Activated T-cell treated with anti-CD3 and anti-CD28 coated beads, Interleukin-2, amount 50 U/mL, for 24 hours (primary cell): ENCODE data around the gene KATNAL2.
A peak's percentile ranks its signal among the peaks of the same experiment; 100 is the strongest.

Experiments
- DNase-seq: peaks from one replicate; pipeline ENCODE4 v3.0.0-alpha.2; 2020
- H3K27ac Mint-ChIP-seq: 2 replicates; pipeline ENCODE4 v1.8.0; 2020; ENCODE audit warnings: mild to moderate bottlenecking, mixed read lengths
- H3K27me3 Mint-ChIP-seq: 2 replicates; pipeline ENCODE4 v1.8.0; 2020; ENCODE audit warnings: mixed read lengths
- H3K36me3 Mint-ChIP-seq: 2 replicates; pipeline ENCODE4 v1.8.0; 2020; ENCODE audit warnings: low read depth, mixed read lengths
- H3K4me1 Mint-ChIP-seq: 2 replicates; pipeline ENCODE4 v1.8.0; 2020; ENCODE audit warnings: low read depth, mixed read lengths
- H3K4me3 Mint-ChIP-seq: 2 replicates; pipeline ENCODE4 v1.8.0; 2020; ENCODE audit warnings: mild to moderate bottlenecking, moderate library complexity, mixed read lengths
- H3K9me3 Mint-ChIP-seq: 2 replicates; pipeline ENCODE4 v1.8.0; 2020; ENCODE audit warnings: mixed read lengths

The KATNAL2 gene, protein sequence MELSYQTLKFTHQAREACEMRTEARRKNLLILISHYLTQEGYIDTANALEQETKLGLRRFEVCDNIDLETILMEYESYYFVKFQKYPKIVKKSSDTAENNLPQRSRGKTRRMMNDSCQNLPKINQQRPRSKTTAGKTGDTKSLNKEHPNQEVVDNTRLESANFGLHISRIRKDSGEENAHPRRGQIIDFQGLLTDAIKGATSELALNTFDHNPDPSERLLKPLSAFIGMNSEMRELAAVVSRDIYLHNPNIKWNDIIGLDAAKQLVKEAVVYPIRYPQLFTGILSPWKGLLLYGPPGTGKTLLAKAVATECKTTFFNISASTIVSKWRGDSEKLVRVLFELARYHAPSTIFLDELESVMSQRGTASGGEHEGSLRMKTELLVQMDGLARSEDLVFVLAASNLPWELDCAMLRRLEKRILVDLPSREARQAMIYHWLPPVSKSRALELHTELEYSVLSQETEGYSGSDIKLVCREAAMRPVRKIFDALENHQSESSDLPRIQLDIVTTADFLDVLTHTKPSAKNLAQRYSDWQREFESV

DNA sequence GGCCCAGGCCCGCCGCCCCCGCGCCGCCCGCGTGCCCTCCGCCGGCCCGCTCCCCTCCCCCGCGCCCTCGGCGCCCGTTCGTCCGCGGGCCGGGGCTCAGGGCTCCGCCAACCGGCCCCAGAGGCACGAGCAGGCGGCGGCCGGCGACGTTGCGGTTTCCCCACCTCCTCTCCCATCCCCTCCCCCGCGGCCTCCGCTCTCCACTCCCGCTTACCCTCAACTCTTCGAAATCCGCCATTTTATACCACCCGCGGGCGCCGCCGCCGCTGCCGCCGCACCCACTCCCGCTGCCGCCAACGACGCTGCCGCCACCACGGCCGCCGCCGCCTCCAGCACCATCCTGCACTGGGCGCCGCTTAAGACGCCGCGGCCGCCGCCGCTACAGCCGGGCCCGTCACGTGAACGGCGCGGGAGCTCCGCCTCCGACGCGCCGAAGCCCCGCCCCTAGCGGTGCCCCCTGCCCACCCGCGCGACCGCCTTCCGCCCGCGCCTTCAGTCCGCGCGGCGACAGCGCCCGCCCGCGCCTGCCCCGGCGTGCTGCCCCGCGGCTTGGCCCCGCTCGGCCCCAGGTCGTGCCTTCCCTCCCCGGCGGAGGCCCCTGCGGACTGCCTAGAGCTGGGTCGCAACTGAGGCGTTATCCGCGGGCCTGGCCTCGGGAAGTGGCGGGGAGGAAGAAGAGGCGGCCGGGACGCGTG is at the start of gene KATNAL2, which contains the start of gene PIAS2:
Gene KATNAL2 (plus strand): TSS at position 495 of the 695 bp plus-strand sequence. CDS start 29,271 bp downstream, outside the sequence.
Gene PIAS2 (minus strand): TSS at position 400 of the 695 bp plus-strand sequence. CDS start 162 bp downstream, at position 238.
- DNase-seq = peak; percentile 87
- Mint-ChIP-seq H3K36me3 (peaks cover 6% of the 10 kb centered on the region), H3K4me3 (peak within 1 kb of the TSS; percentile 90), H3K9me3 (peaks cover 2% of the 10 kb centered on the region), H3K4me1 (peaks cover 53% of the 10 kb centered on the region), H3K27ac (peak within 1 kb of the TSS; percentile 93), H3K27me3 (no peaks in the 10 kb centered on the region)

DNA sequence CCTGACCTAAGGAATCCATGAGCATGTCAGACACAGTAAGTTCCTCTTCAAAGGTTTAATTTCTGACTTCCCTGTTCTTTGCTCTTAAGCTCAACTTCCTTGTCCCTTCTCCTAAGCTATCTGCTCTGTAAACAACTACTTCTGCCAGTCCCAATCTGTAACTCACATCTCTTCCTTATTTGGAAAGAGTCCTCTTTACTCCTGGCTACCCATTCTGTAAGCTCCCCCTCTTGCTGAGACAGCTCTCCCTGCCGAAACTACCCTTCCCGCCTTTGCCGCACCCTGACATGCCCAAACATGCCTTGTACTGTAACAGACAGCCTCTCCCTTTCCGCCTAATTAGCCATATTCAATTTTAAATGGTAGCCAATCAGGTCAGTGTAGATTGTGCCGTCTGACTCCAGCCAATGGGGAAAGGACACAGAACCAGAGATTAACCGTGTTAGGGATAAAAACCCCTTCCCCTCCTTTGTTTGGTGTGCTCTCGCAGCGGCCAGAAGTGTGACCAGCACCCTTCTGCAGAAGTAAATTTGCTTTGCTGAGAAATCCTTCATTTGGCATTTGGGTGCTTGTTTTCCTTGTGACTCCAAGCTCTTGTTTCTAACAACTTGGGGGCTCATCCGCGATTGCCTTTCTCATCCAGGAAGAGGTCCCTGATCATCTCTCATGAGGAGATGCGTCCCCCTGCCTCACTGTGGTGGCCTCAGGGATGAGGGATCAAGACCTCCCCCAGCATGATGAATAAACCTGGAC is 49.1 kb upstream of the KATNAL2 start:
- Mint-ChIP-seq H3K27me3 (no peaks in the 10 kb centered on the region), H3K4me3 (no peak overlapping the region), H3K9me3 (peaks cover 31% of the 10 kb centered on the region), H3K36me3 (peaks cover 69% of the 10 kb centered on the region), H3K27ac (no peak overlapping the region), H3K4me1 (peaks cover 23% of the 10 kb centered on the region)
- no peak for DNase-seq

DNA sequence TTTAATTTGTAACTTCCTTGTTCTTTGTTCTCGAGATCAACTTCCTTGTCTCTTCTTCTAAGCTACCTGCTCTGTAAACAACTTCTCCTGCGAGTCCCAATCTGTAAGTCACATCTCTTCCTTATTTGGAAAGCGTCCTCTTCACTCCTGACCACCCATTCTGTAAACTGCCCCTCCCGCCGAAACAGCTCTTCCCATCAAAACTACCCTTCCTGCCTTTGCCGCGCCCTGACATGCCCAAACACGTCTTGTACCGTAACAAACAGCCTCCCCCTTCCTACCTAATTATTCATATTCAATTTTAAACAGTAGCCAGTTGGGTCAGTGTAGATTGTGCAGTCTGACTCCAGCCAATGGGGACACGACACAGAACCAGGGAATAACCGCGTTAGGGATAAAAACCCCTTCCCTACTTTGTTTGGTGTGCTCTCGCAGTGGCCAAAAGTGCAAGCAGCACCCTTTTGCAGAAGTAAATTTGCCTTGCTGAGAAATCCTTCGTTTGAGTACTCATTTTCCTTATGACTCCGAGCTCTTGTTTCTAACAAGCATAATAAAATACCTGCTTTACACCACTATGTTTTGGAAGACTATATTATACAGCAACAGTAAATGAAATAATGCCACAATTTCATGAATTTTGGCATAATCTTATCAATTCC is 39.9 kb upstream of the KATNAL2 start:
- H3K4me1 Mint-ChIP-seq = peaks cover 17% of the 10 kb centered on the region
- DNase-seq = no peak
- peaks cover 27% of the 10 kb centered on the region for H3K9me3 Mint-ChIP-seq
- peaks cover 91% of the 10 kb centered on the region for H3K36me3 Mint-ChIP-seq
- H3K27me3 Mint-ChIP-seq = no peaks in the 10 kb centered on the region
- H3K27ac Mint-ChIP-seq = no peak overlapping the region
- no peak overlapping the region for H3K4me3 Mint-ChIP-seq

DNA sequence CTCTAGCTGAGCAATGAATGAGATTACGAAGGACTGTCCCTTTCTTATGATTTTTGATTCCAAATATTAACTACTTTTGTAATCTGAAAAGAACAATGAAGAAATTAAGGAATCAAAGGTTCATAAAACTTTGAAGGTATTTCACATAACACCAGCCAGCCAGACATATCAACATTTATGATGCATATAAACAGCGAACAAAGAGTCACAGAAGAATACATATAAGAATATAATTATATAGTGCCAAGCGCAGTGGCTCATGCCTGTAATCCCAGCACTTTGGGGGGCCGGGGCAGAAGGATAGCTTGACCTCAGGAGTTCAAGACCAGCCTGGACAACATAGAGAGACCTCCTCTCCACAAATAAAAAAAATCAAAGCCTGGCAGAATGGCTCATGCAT is 34.2 kb upstream of the KATNAL2 start:
- Mint-ChIP-seq H3K4me3 (no peak overlapping the region), H3K27me3 (no peaks in the 10 kb centered on the region), H3K27ac (no peak overlapping the region), H3K36me3 (peaks cover 57% of the 10 kb centered on the region), H3K9me3 (peaks cover 11% of the 10 kb centered on the region), H3K4me1 (peaks cover 7% of the 10 kb centered on the region)
- no peak for DNase-seq

DNA sequence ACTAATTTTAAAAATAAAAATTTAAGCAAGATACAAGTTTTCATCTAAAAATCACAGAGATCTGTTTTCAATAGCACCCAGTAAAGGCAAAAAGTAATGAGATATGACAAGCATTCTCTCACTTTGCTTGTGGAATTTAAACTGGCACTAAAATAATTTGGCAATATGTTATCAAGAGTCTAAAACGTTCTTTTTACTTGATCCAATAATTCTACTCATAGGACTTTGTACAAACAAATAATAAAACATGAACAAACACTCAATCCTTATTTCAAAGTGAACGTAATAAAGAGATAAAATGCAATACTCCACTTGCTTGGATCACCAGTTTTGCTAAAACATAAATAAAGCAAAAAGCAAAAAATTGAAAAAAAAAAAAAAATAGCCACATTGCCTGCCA is 30.5 kb upstream of the KATNAL2 start:
- Mint-ChIP-seq H3K4me1 (peaks cover 26% of the 10 kb centered on the region), H3K4me3 (no peak overlapping the region), H3K27ac (no peak overlapping the region), H3K36me3 (peaks cover 57% of the 10 kb centered on the region), H3K9me3 (peaks cover 20% of the 10 kb centered on the region), H3K27me3 (no peaks in the 10 kb centered on the region)
- no peak for DNase-seq

DNA sequence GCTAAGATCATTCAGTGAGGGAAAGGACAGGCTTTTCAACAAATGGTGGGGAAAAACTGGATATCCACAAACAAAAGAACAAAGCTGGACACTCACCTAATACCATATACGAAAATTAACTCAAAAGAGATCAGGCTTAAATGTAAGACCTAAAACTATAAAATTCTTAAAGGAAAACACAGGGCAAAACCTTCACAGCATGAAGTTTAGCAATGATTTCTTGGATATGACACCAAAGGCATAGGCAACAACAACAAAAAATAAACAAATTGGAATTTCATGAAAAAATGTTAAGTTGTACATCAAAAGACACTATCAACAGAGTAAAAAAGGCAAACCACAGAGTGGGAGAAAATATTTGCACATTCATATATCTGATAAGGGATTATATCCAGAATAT is 28.4 kb upstream of the KATNAL2 start:
- no peak for DNase-seq
- no peak overlapping the region for H3K27ac Mint-ChIP-seq
- peaks cover 59% of the 10 kb centered on the region for H3K36me3 Mint-ChIP-seq
- peaks cover 20% of the 10 kb centered on the region for H3K9me3 Mint-ChIP-seq
- peaks cover 43% of the 10 kb centered on the region for H3K4me1 Mint-ChIP-seq
- H3K27me3 Mint-ChIP-seq = no peaks in the 10 kb centered on the region
- no peak overlapping the region for H3K4me3 Mint-ChIP-seq

DNA sequence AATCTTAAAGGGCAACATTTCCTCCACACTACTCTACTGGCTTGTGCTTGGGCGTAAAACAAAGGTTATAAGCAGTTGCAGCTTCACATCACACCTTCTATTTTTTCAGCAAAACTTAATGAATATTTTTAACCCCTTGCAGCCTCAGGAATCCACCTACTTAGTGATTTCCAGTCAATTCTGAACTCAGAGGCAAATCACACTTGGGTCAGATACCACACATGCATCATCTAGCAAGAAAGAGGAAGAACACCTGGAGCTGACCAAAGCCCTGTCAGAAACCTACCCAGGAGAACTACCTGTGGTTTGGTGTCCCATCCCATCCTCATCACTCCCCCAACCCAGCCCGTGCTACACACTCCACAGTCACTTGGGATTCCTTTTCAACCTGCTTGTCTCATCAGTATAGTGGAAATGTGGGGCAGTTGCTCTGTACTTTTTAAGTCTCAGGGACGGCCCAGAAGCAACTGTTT is 25.6 kb upstream of the KATNAL2 start:
- DNase-seq = no peak
- H3K4me3 Mint-ChIP-seq = no peak overlapping the region
- peak overlapping the region; percentile 5 for H3K27ac Mint-ChIP-seq
- H3K4me1 Mint-ChIP-seq = peaks cover 51% of the 10 kb centered on the region
- H3K27me3 Mint-ChIP-seq = no peaks in the 10 kb centered on the region
- H3K36me3 Mint-ChIP-seq = peaks cover 69% of the 10 kb centered on the region
- H3K9me3 Mint-ChIP-seq = peaks cover 20% of the 10 kb centered on the region

DNA sequence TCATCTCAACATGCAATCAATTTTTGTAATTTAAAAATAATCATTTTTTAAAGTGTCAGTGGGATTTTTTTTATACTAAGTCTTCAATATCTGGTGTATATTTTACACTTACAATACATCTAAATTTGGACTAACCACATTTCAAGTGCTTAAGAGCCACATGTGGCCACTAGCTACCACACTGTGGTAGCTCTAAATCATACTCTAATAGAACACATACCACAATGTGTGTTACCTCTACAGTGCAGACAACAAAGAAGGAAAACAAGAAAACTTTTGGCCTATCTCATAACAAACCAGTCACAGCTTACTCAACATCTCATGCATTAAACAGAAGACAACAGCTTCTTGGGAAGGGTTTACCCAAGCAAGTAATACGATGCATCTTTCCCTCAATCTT is 24.6 kb upstream of the KATNAL2 start:
- Mint-ChIP-seq H3K36me3 (peaks cover 66% of the 10 kb centered on the region), H3K27me3 (no peaks in the 10 kb centered on the region), H3K4me3 (no peak overlapping the region), H3K9me3 (peaks cover 18% of the 10 kb centered on the region), H3K4me1 (peaks cover 54% of the 10 kb centered on the region), H3K27ac (no peak overlapping the region)
- DNase-seq = no peak

DNA sequence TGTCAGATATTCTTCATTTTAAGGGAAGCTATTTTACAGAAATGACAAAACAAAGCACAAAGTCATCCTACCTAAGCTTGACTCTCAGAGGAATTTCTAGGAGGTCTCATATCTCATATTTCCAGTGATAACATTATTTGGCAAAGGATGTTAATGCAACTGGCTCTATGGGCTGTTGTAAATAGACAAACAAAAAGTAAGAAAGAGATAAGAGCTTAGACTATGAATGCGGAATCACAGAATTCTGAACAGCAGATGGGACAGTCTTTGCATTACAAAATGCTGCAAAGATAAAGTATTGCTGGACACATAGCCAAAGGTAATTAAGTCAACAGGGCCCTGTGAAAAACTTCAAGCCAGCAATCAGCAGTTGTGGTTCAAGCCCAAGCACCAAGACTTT is 24.0 kb upstream of the KATNAL2 start:
- peaks cover 17% of the 10 kb centered on the region for H3K9me3 Mint-ChIP-seq
- H3K36me3 Mint-ChIP-seq = peaks cover 63% of the 10 kb centered on the region
- DNase-seq = no peak
- no peak overlapping the region for H3K27ac Mint-ChIP-seq
- H3K27me3 Mint-ChIP-seq = no peaks in the 10 kb centered on the region
- H3K4me1 Mint-ChIP-seq = peaks cover 54% of the 10 kb centered on the region
- H3K4me3 Mint-ChIP-seq = no peak overlapping the region

DNA sequence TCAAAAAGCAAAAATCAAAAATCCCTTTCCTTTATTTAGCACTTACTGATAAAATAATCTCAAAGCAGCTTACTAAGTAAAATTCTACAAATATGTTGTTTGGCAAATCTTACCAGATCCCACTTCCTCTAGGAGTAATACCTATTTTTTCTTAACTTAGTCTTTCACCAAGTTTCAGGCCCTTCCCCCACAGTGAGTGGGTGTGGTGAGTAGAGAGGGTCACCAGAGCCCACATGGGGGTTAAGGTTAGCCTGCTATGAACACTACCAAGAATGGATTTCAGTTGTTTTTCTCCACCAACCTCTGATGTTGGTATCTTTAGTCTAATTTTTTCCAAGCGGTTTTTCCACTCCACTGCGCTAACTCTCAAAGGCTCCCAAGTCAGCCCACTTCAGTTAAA is 23.3 kb upstream of the KATNAL2 start:
- H3K36me3 Mint-ChIP-seq = peaks cover 57% of the 10 kb centered on the region
- no peak overlapping the region for H3K4me3 Mint-ChIP-seq
- H3K4me1 Mint-ChIP-seq = peaks cover 54% of the 10 kb centered on the region
- no peak for DNase-seq
- H3K27ac Mint-ChIP-seq = peak overlapping the region; percentile 11
- H3K27me3 Mint-ChIP-seq = no peaks in the 10 kb centered on the region
- peaks cover 9% of the 10 kb centered on the region for H3K9me3 Mint-ChIP-seq

DNA sequence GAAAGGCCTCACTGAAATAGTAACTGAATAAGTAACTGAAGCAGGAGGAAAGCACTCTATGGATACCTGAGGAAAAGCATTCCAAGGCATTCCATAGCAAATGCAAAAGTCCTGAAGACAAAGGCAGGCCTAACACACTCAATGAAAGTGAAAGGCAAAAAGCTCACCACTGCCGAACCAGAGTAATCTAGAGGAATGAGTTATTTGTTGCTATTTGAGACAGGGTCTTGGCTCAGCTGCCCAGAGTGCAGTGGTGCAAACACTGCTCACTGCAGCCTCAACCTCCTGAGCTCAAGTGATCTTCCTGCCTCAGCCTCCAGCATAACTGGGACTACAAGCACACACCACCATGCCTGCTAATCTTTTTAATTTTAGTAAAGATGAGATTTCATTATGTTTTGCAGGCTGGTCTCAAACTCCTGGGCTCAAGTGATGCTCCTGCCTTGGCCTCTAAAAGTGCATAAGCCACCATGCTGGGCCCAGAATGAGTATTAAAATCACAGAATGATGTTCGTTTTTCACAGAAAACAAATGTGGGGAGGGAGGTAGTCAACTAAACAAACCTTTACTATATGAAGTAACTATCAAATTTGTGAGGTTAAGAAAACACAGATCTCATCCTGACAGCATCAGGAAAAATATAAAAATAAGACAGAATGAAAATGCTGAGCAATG is 18.0 kb upstream of the KATNAL2 start:
- H3K9me3 Mint-ChIP-seq = no peaks in the 10 kb centered on the region
- no peak for DNase-seq
- H3K4me1 Mint-ChIP-seq = peaks cover 19% of the 10 kb centered on the region
- H3K27me3 Mint-ChIP-seq = no peaks in the 10 kb centered on the region
- H3K36me3 Mint-ChIP-seq = peaks cover 57% of the 10 kb centered on the region
- no peak overlapping the region for H3K4me3 Mint-ChIP-seq
- H3K27ac Mint-ChIP-seq = no peak overlapping the region

DNA sequence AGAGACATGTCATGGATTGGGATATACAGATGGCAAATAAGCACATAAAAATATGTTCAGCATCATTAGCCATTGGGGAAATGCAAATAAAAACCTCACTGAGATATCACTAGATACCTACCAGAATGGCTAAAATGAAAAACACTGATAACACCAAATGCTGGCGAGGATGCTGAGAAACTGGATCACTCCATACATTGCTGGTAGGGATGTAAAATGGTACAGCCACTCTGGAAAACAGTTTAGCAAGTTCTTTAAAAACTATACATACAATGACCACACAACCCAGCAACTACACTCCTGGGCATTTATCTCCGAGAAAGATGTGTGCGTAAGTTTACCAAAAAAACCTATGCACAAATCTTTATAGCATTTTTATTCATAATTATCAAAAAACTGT is 14.0 kb upstream of the KATNAL2 start:
- H3K9me3 Mint-ChIP-seq = no peaks in the 10 kb centered on the region
- H3K36me3 Mint-ChIP-seq = peaks cover 58% of the 10 kb centered on the region
- H3K27ac Mint-ChIP-seq = no peak overlapping the region

DNA sequence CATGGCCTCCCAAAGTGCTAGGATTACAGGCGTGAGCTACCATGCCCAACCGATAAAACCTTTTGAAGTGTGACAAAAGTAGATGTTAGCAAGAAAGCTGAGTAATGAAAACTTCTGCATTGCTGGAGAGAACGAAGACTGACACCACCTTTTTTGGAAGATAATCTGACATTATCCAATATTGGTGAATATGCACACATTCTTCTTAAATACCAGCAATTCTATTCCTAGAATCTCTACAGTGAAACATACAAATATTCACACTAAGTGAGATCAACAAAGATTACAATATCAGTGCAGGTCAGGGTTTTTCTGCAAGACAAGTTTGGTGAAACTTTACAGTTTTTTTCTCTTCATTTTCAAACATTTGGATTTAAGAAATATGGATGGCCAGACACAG is 7.9 kb upstream of the KATNAL2 start:
- Mint-ChIP-seq H3K27ac (no peak overlapping the region), H3K4me1 (peaks cover 36% of the 10 kb centered on the region), H3K36me3 (peaks cover 31% of the 10 kb centered on the region), H3K4me3 (no peak overlapping the region), H3K9me3 (no peaks in the 10 kb centered on the region), H3K27me3 (no peaks in the 10 kb centered on the region)
- no peak for DNase-seq

More for the DNA sequence above, 14.0 kb upstream of the KATNAL2 start:
- Mint-ChIP-seq H3K4me1 (peaks cover 15% of the 10 kb centered on the region), H3K4me3 (no peak overlapping the region), H3K27me3 (no peaks in the 10 kb centered on the region)
- DNase-seq = no peak
